ENCODE data around the gene CASTOR1.

GRCh38 chr22:30286331-30286730 lies 3.0 kb downstream of the CASTOR1 start:
- no peak for TF ChIP-seq EZH2 (IDR thresholded peaks at IDR 0.05; ENCODE audit: low read length, missing control alignments)
- TF ChIP-seq, protein P1, sequence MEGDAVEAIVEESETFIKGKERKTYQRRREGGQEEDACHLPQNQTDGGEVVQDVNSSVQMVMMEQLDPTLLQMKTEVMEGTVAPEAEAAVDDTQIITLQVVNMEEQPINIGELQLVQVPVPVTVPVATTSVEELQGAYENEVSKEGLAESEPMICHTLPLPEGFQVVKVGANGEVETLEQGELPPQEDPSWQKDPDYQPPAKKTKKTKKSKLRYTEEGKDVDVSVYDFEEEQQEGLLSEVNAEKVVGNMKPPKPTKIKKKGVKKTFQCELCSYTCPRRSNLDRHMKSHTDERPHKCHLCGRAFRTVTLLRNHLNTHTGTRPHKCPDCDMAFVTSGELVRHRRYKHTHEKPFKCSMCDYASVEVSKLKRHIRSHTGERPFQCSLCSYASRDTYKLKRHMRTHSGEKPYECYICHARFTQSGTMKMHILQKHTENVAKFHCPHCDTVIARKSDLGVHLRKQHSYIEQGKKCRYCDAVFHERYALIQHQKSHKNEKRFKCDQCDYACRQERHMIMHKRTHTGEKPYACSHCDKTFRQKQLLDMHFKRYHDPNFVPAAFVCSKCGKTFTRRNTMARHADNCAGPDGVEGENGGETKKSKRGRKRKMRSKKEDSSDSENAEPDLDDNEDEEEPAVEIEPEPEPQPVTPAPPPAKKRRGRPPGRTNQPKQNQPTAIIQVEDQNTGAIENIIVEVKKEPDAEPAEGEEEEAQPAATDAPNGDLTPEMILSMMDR (conservative IDR thresholded peaks at IDR 0.05 in 1 of 2, IDR thresholded peaks at IDR 0.05 in 1 of 2; ENCODE audit: low read depth in 1 of 2, low read length in 2 of 2), result no peak

All from fibroblast of lung (primary cell).